ENCODE data around the gene MSANTD1. TPM values are rescaled to one million over a fixed set of nuclear protein-coding genes. Genes with fewer than 3 reads are reported as not detected.
A peak's percentile ranks its signal among the peaks of the same experiment; 100 is the strongest.

The MSANTD1 gene
- total and polyA plus RNA-seq, 2 experiments from 2014 or later = 0.37 to 2.7 TPM

- H3K9me3 ChIP-seq (ENCODE audit: low read depth) = no peaks in the 10 kb centered on the region
- no peaks in the 10 kb centered on the region for H3K27me3 ChIP-seq
- no peak overlapping the region for H3K4me3 ChIP-seq
- DNase-seq (ENCODE audit: low read depth in 1 of 2, low spot score in 1 of 2) = no peak
- H3K4me1 ChIP-seq (ENCODE audit: low read depth) = peaks cover 25% of the 10 kb centered on the region
- H3K36me3 ChIP-seq = peaks cover 27% of the 10 kb centered on the region
- no peak overlapping the region for H3K27ac ChIP-seq
- TF ChIP-seq CTCF (IDR thresholded peaks at IDR 0.05; ENCODE audit: low read depth, low read length) = no peak
Measured at GRCh38 chr4:3235030-3235345, 14.0 kb upstream of the MSANTD1 start.

GRCh38 chr4:3235581-3235980 is 13.4 kb upstream of the MSANTD1 start:
- no peaks in the 10 kb centered on the region for H3K27me3 ChIP-seq
- DNase-seq (ENCODE audit: low read depth in 1 of 2, low spot score in 1 of 2) = no peak
- H3K9me3 ChIP-seq (ENCODE audit: low read depth) = no peaks in the 10 kb centered on the region
- H3K27ac ChIP-seq = no peak overlapping the region
- no peak overlapping the region for H3K4me3 ChIP-seq
- H3K4me1 ChIP-seq (ENCODE audit: low read depth) = peaks cover 27% of the 10 kb centered on the region
- H3K36me3 ChIP-seq = peaks cover 26% of the 10 kb centered on the region
- TF ChIP-seq CTCF (IDR thresholded peaks at IDR 0.05; ENCODE audit: low read depth, low read length) = no peak

GRCh38 chr4:3236326-3236878 is 12.6 kb upstream of the MSANTD1 start:
- H3K27me3 ChIP-seq = no peaks in the 10 kb centered on the region
- TF ChIP-seq CTCF (IDR thresholded peaks at IDR 0.05; ENCODE audit: low read depth, low read length) = no peak
- no peak overlapping the region for H3K27ac ChIP-seq
- peaks cover 27% of the 10 kb centered on the region for H3K4me1 ChIP-seq (ENCODE audit: low read depth)
- DNase-seq (ENCODE audit: low read depth in 1 of 2, low spot score in 1 of 2) = no peak
- no peak overlapping the region for H3K4me3 ChIP-seq
- H3K9me3 ChIP-seq (ENCODE audit: low read depth) = no peaks in the 10 kb centered on the region
- H3K36me3 ChIP-seq = peaks cover 22% of the 10 kb centered on the region

DNA sequence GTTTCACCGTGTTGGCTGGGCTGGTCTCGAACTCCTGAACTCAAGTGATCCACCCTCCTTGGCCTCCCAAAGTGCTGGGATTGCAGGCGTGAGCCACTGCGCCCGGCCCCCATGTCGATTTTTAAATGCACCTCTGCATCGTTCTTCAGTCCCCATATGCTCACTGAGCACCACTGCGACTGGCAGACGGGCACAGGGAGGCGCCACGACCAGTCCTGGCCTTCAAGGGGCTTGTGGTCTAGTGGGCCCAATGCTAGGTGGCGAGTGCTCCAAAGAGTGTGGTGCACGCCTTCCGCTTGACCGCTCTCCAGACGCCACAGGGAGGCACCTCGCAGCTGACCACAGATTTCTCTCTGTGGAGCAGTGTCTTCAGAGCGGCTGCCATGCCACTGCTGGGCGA is 11.7 kb upstream of the MSANTD1 start:
- Histone ChIP-seq H3K4me3 (no peak overlapping the region), H3K4me1 (ENCODE audit: low read depth) (peaks cover 27% of the 10 kb centered on the region), H3K36me3 (peaks cover 22% of the 10 kb centered on the region), H3K9me3 (ENCODE audit: low read depth) (no peaks in the 10 kb centered on the region), H3K27ac (no peak overlapping the region), H3K27me3 (no peaks in the 10 kb centered on the region)
- TF ChIP-seq CTCF (IDR thresholded peaks at IDR 0.05; ENCODE audit: low read depth, low read length) = no peak
- DNase-seq (ENCODE audit: low read depth in 1 of 2, low spot score in 1 of 2) = no peak

GRCh38 chr4:3237712-3238560 is 11.0 kb upstream of the MSANTD1 start:
- Histone ChIP-seq H3K27ac (peak overlapping the region; percentile 77), H3K9me3 (ENCODE audit: low read depth) (no peaks in the 10 kb centered on the region), H3K36me3 (peaks cover 21% of the 10 kb centered on the region), H3K4me3 (no peak overlapping the region), H3K4me1 (ENCODE audit: low read depth) (peaks cover 27% of the 10 kb centered on the region), H3K27me3 (no peaks in the 10 kb centered on the region)
- TF ChIP-seq CTCF (IDR thresholded peaks at IDR 0.05; ENCODE audit: low read depth, low read length) = no peak
- no peak for DNase-seq (ENCODE audit: low read depth in 1 of 2, low spot score in 1 of 2)

Measured in cardiac muscle cell (in vitro differentiated cells and primary cell).